ES-I3 (cell line): Measurements from ENCODE around the gene PLCL2.

ENCODE experiments used
- H3K36me3 ChIP-seq: 2 replicates; pipeline ENCODE4 v1.6.1; 2013; ENCODE audit warnings: mild to moderate bottlenecking, low read length, control low read depth, moderate library complexity; ENCODE audit not compliant: insufficient read depth
- H3K4me1 ChIP-seq: 2 replicates; pipeline ENCODE4 v1.6.1; 2013; ENCODE audit warnings: mild to moderate bottlenecking, control low read depth, low read length; ENCODE audit not compliant: insufficient read depth
- H3K9ac ChIP-seq: 2 replicates; pipeline ENCODE4 v1.6.1; 2013; ENCODE audit warnings: low read depth, mild to moderate bottlenecking, low read length, moderate library complexity
- H3K9me3 ChIP-seq: 2 replicates; pipeline ENCODE4 v1.6.1; 2013; ENCODE audit warnings: mild to moderate bottlenecking, low read length, moderate library complexity; ENCODE audit not compliant: control insufficient read depth, insufficient read depth

Gene PLCL2

GRCh38 chr3:16884748-16885592 is at the start of gene PLCL2:
Gene PLCL2, plus strand, starts transcription at chr3:16884955. Its CDS starts 85 bp downstream, at chr3:16885040.
- H3K36me3 ChIP-seq = no peaks in the 10 kb centered on the region
- peaks cover 7% of the 10 kb centered on the region for H3K4me1 ChIP-seq
- H3K9ac ChIP-seq = peak within 1 kb of the TSS; percentile 71

DNA sequence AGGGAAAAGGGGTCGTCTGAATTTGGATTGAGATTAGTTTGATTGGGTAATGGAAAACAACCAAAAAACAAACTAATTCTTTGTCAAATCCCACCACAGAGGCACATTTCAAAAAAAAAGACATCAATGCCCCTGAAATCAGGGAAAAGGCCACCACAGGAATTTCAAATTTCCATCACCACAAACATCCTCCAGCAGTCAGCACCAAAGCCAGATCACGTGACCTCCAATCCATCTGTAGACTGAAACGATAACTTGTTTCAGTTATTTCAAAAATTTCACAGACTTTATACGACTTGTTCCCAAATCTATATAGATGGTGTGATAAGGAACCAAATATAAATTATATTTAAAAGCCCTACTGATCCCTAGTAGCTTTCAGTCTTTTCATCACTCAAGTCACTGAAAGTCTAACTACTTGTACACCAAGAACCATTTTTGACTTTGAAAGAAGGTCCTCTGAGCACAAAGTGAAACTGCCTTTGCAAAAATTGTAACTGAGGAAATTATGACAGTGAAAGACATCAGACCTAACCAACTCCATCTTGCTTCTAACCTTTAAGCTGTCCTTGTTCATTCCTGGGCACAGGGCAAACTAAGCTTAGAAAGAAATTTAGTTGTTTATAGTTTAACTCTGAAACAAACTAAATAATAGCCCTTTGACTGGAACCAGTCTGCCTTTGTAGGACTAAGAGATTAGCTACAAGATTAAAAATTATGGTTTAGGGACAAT is 48.1 kb upstream of the PLCL2 start:
- no peaks in the 10 kb centered on the region for H3K9me3 ChIP-seq
- 0 out of 2 replicates have a peak, but pooled peaks cover 2% of the 10 kb centered on the region for H3K4me1 ChIP-seq
- no peak overlapping the region for H3K9ac ChIP-seq
- H3K36me3 ChIP-seq = no peaks in the 10 kb centered on the region

More at GRCh38 chr3:16884748-16885592, at the start of gene PLCL2:
- no peaks in the 10 kb centered on the region for H3K9me3 ChIP-seq

DNA sequence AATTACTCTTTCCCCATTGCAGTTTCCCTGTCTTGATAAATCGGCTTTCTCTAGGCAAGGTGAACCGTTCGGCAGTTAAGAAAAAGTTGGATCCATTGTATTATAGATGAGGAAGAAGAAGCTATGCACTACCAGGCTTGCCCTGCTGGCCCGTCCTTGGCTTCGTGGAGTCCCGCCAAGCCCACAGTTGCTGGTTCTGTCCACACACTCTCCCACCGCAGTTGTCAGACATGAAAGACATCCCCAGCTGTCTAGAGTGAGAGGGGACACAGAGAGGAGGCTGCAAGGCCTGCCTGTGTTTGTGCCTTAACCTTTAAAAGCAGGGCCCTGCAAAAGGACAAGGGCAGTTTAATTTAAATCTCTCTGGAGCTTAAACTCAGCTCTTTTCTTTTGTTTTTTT is 47.2 kb upstream of the PLCL2 start:
- Histone ChIP-seq H3K9me3 (no peaks in the 10 kb centered on the region), H3K36me3 (no peaks in the 10 kb centered on the region), H3K9ac (no peak overlapping the region), H3K4me1 (peaks cover 4% of the 10 kb centered on the region; the same call in 1 of the 2 replicates)

DNA sequence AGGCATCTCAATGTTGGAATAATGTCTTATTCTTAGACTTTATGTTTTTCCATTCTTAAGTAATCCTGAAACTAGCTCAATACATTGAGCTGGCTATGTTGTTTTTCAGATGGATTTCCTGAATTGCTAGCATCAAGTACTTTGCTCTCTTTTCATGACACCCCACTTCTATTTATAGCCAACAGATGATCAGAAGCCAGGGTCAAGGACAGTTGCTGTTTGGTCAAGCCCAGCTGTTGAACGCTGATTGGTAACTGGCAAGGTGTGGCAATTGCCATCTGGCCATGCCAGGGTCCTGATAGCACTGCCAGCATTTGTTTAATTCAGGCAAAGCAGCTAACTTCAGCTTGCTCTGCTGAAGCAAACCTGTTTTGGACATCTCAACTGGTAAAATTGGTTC is 46.2 kb upstream of the PLCL2 start:
- Histone ChIP-seq H3K9ac (no peak overlapping the region), H3K9me3 (no peaks in the 10 kb centered on the region), H3K36me3 (no peaks in the 10 kb centered on the region), H3K4me1 (peaks cover 7% of the 10 kb centered on the region; the same call in 1 of the 2 replicates)

- Histone ChIP-seq H3K9me3 (no peaks in the 10 kb centered on the region), H3K36me3 (no peaks in the 10 kb centered on the region), H3K9ac (no peak overlapping the region), H3K4me1 (peaks cover 7% of the 10 kb centered on the region; the same call in 1 of the 2 replicates)
Observed at GRCh38 chr3:16839271-16840100, 45.3 kb upstream of the PLCL2 start.

GRCh38 chr3:16840101-16840424 is 44.7 kb upstream of the PLCL2 start:
- H3K9me3 ChIP-seq = no peaks in the 10 kb centered on the region
- no peaks in the 10 kb centered on the region for H3K36me3 ChIP-seq
- H3K4me1 ChIP-seq = peaks cover 7% of the 10 kb centered on the region; the same call in 1 of the 2 replicates
- no peak overlapping the region for H3K9ac ChIP-seq

GRCh38 chr3:16841041-16841753 is 43.6 kb upstream of the PLCL2 start:
- Histone ChIP-seq H3K9ac (no peak overlapping the region), H3K4me1 (peaks cover 7% of the 10 kb centered on the region; the same call in 1 of the 2 replicates), H3K9me3 (no peaks in the 10 kb centered on the region), H3K36me3 (no peaks in the 10 kb centered on the region)

- Histone ChIP-seq H3K9ac (no peak overlapping the region), H3K9me3 (no peaks in the 10 kb centered on the region), H3K4me1 (peaks cover 7% of the 10 kb centered on the region; the same call in 1 of the 2 replicates), H3K36me3 (no peaks in the 10 kb centered on the region)
Observed at GRCh38 chr3:16841904-16842271, 42.9 kb upstream of the PLCL2 start.

- Histone ChIP-seq H3K9me3 (no peaks in the 10 kb centered on the region), H3K9ac (no peak overlapping the region), H3K36me3 (no peaks in the 10 kb centered on the region), H3K4me1 (peaks cover 7% of the 10 kb centered on the region; the same call in 1 of the 2 replicates)
Observed at GRCh38 chr3:16842272-16843270, 42.2 kb upstream of the PLCL2 start.

- peaks cover 7% of the 10 kb centered on the region; the same call in 1 of the 2 replicates for H3K4me1 ChIP-seq
- no peaks in the 10 kb centered on the region for H3K9me3 ChIP-seq
- H3K9ac ChIP-seq = no peak overlapping the region
- no peaks in the 10 kb centered on the region for H3K36me3 ChIP-seq
Observed at GRCh38 chr3:16844222-16844621, 40.5 kb upstream of the PLCL2 start.

DNA sequence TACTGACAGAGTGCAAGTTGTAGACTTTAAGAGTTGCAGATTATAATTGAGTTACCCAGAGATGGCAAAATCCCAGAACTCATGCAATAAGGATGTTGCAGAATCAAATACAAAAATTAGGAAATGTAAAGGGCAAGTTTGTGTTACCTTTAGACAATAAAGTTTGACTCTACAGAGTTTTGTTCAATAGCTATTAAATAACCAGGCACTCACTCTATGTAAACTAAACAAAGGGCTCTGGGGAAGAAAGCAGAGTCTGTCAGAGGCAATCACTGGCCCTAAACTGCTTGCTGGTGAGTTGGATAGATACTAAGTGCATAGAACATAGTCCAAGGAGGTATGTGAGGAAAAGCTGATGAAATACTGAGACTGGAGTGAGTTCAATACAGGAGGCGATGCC is 40.0 kb upstream of the PLCL2 start:
- no peak overlapping the region for H3K9ac ChIP-seq
- H3K36me3 ChIP-seq = no peaks in the 10 kb centered on the region
- no peaks in the 10 kb centered on the region for H3K9me3 ChIP-seq
- H3K4me1 ChIP-seq = peaks cover 7% of the 10 kb centered on the region; the same call in 1 of the 2 replicates

- Histone ChIP-seq H3K9me3 (no peaks in the 10 kb centered on the region), H3K9ac (no peak overlapping the region), H3K4me1 (peaks cover 7% of the 10 kb centered on the region; the same call in 1 of the 2 replicates), H3K36me3 (no peaks in the 10 kb centered on the region)
Observed at GRCh38 chr3:16846373-16847080, 38.2 kb upstream of the PLCL2 start.
